Activated naive CD4-positive, alpha-beta T cell treated with anti-CD3 and anti-CD28 coated beads, Interleukin-2, amount 50 U/mL, for 16 hours (primary cell): Measurements from ENCODE around the gene ME2.
"Not testable (repeated sequence)": the region's sequence is repeated elsewhere in the genome, so short reads cannot be mapped to it uniquely, and the experiment has no call there.

ENCODE experiments used
- DNase-seq: peaks from one replicate; pipeline ENCODE4 v3.0.0-alpha.2; 2020

ME2 gene

GRCh38 chr18:50981381-50981780, 102.5 kb downstream of the ME2 start:
- DNase-seq: no peak

- DNase-seq: no peak
These were observed 103.3 kb downstream of the ME2 start for GRCh38 chr18:50982086-50982801.

- DNase-seq: no peak
These were observed 103.9 kb downstream of the ME2 start for GRCh38 chr18:50982802-50983179.

GRCh38 chr18:50986360-50987087, 107.6 kb downstream of the ME2 start:
- no peak for DNase-seq

- DNase-seq: no peak
These were observed 108.3 kb downstream of the ME2 start for GRCh38 chr18:50987261-50987660.

- no peak for DNase-seq
These were observed 110.8 kb downstream of the ME2 start for GRCh38 chr18:50989711-50990110.

- DNase-seq: no peak
These were observed 113.4 kb downstream of the ME2 start for GRCh38 chr18:50992351-50992762.

GRCh38 chr18:50994031-50994430, 115.1 kb downstream of the ME2 start:
- no peak for DNase-seq

- DNase-seq: not testable (repeated sequence)
These were observed 124.3 kb downstream of the ME2 start for GRCh38 chr18:51003174-51003573.
